Cardiac septum (tissue), 1 donor: Measurements from ENCODE around the gene GTPBP3. TPM values are rescaled to one million over a fixed set of nuclear protein-coding genes. Genes with fewer than 3 reads are reported as not detected.
A peak's percentile ranks its signal among the peaks of the same experiment; 100 is the strongest.

ENCODE experiments used
- DNase-seq: peaks from one replicate; pipeline ENCODE4 v3.0.0-alpha.2; 2020; ENCODE audit warnings: low spot score
- intact Hi-C: fragments of 100-400 bp; cut with DNase I; formaldehyde crosslinking; loops from one replicate; pipeline ENCODE4 v1.14.0; 2022
- total RNA-seq: library from RNA; stranded (reverse); fragmentation: NEBNext Ultra II Directional; extraction: Animal tissue kit (Norgen Biotek cat#: 25700); gene quantifications from one replicate; pipeline ENCODE4 v1.2.1, GENCODE V29; 2021
- donor health status: DM: no; HTN: no; CAD: no.

The GTPBP3 gene
- total RNA-seq, 1 donor from 2014 or later = 9.8 TPM

- DNase-seq = no peak
- intact Hi-C loops = no loop called here
These were observed 31.1 kb upstream of the GTPBP3 start for GRCh38 chr19:17306285-17306714.

- DNase-seq = no peak
- intact Hi-C loops = no loop called here
These were observed 29.4 kb upstream of the GTPBP3 start for GRCh38 chr19:17307876-17308377.

GRCh38 chr19:17309198-17309964 is 28.0 kb upstream of the GTPBP3 start, which contains the start of gene DDA1:
TSS of gene DDA1 (plus strand) at chr19:17309563. CDS start at chr19:17309655, 92 bp downstream.
- DNase-seq = peak; percentile 100
- intact Hi-C loops = no loop called here

GRCh38 chr19:17309965-17310461 is 27.3 kb upstream of the GTPBP3 start:
- intact Hi-C loops = no loop called here
- no peak for DNase-seq

- DNase-seq = no peak
- intact Hi-C loops = no loop called here
These were observed 25.7 kb upstream of the GTPBP3 start for GRCh38 chr19:17311455-17312188.

GRCh38 chr19:17312189-17313113 is 24.9 kb upstream of the GTPBP3 start:
- intact Hi-C loops = no loop called here
- DNase-seq = no peak

GRCh38 chr19:17314007-17314593 is 23.3 kb upstream of the GTPBP3 start:
- DNase-seq = no peak
- intact Hi-C loops = no loop called here

- no peak for DNase-seq
- intact Hi-C loops = no loop called here
These were observed 18.4 kb upstream of the GTPBP3 start for GRCh38 chr19:17318966-17319365.

GRCh38 chr19:17319473-17320238 is 17.7 kb upstream of the GTPBP3 start:
- intact Hi-C loops = no loop called here
- DNase-seq = no peak

- no peak for DNase-seq
- intact Hi-C loops = no loop called here
These were observed 16.9 kb upstream of the GTPBP3 start for GRCh38 chr19:17320435-17320834.

- DNase-seq = no peak
- intact Hi-C loops = no loop called here
These were observed 15.5 kb upstream of the GTPBP3 start for GRCh38 chr19:17321655-17322489.

- intact Hi-C loops = no loop called here
- no peak for DNase-seq
These were observed 14.5 kb upstream of the GTPBP3 start for GRCh38 chr19:17322854-17323253.

- DNase-seq = no peak
- intact Hi-C loops = no loop called here
These were observed 13.9 kb upstream of the GTPBP3 start for GRCh38 chr19:17323300-17323963.

- intact Hi-C loops = no loop called here
- DNase-seq = no peak
These were observed 13.4 kb upstream of the GTPBP3 start for GRCh38 chr19:17323964-17324332.

GRCh38 chr19:17324357-17325114 is 12.8 kb upstream of the GTPBP3 start:
- intact Hi-C loops = no loop called here
- no peak for DNase-seq

- no peak for DNase-seq
- intact Hi-C loops = no loop called here
These were observed 12.2 kb upstream of the GTPBP3 start for GRCh38 chr19:17325133-17325532.
